Stimulated activated CD4-positive, alpha-beta T cell treated with anti-CD3 and anti-CD28 coated beads, TNF-alpha, amount 100 ng/mL, for 1 hour (primary cell): ENCODE results near the gene MLLT3.
A peak's percentile ranks its signal among the peaks of the same experiment; 100 is the strongest.

Source experiments
- DNase-seq, 3 donors: peaks; one replicate each; pipeline ENCODE4 v3.0.0-alpha.2; 2020; ENCODE audit warnings: low read depth in 3 of 3, low spot score in 1 of 3

The MLLT3 gene

DNA sequence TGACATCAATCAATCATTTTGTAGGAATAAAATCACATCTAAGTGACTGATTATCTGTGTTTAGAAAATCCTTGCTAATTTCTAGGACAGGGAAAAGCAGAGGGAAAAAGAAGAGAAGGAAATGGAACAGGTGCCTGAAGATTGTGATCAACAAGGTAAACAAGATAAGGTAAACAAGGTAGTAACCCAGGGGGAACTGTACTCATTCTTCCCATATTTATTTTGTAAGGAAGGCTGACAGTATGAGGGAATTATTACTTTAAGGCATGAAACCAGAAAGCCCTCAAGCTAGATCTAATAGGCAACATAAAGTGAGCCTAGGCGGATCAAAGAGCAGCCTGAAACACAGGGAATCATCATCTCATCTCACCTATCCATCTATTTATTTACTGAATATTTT lies 231.1 kb downstream of the MLLT3 start:
- no peak for DNase-seq

- no peak for DNase-seq
These were observed 231.9 kb downstream of the MLLT3 start for GRCh38 chr9:20390400-20390799.

DNA sequence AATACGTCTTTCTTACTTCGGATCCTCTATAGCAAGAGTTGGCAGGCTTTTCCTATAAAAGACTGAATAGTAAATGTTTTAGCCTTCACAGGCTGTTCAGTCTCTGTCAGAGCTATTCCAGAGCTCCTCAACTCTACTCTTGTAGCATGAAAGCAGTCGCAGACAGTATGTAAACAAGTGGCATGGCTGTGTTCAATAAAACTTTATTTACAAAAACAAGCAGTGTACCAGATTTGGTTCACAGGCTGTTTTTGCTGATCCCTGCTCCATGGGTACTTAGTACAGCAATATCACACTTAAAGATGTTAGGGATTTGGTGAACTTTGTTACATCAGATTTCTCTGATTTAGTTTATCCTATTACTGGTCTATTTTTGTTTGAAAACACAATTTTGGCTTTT lies 235.2 kb downstream of the MLLT3 start:
- no peak for DNase-seq

DNA sequence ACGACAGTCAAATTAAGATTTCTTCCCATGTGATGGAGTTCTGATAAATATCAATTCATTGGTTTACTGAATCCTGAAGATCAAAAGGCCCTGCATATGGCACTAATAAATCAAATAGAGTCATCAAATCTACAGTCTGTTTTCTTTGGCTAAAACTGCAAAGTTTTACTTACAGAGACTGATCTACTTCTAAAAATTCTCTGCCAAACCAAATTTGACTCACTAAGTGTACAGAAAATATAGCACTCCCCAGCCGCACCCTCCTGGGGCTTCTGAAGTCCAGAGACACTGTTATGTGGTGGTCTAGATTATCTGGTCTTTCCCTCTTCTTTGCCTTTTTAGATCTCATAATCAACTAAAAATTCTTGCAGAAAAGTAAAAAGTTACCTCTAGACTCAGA lies 237.7 kb downstream of the MLLT3 start:
- no peak for DNase-seq

DNA sequence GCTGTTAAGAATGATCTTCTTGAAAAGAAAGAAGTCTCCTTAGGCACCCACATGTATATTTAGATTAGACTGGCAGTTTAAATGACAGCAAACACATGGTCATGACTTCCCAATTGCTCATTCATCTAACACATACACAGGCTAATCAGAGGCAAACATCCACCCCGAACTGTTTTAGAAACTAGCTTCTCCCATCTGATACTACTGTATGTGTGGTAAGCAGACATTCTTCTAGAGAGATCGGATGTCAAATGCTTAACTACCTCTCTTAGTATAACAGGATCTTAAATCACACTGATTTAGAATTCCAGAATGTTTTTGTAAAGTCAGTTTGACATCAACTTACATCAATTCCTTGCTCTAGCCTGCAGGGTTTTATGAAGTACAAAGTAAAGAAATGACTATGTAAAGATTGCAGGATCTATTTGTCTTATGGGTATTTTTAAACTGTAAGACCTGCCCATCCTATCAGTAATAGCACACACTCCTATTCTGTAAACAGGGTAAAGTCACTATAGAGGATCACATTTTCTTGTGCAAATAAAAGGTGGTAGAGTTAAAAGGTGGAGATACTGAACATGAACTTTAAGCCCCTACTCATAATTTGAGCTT lies 239.7 kb downstream of the MLLT3 start:
- no peak for DNase-seq

DNA sequence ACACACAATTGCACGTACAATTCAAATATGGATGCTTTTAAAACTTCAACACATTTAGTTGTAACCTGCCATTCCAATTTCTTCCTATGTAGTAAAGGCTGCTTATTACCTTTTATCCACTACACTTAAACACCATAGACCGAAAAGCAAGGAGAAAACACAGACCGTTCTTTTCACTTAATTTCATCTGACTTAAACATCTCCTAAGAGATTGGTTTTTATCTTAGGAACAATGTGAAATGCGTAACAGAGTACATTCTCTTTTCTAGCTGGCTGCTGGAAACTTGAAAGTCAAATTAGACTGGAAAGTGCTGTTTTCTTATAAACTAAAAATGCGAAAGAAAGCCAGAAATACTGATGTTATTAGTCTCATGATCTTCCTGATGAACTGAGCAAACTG lies 241.8 kb downstream of the MLLT3 start:
- DNase-seq: no peak

- DNase-seq: no peak
These were observed 242.5 kb downstream of the MLLT3 start for GRCh38 chr9:20379804-20380225.

GRCh38 chr9:20378851-20379250 lies 243.4 kb downstream of the MLLT3 start:
- no peak for DNase-seq

DNA sequence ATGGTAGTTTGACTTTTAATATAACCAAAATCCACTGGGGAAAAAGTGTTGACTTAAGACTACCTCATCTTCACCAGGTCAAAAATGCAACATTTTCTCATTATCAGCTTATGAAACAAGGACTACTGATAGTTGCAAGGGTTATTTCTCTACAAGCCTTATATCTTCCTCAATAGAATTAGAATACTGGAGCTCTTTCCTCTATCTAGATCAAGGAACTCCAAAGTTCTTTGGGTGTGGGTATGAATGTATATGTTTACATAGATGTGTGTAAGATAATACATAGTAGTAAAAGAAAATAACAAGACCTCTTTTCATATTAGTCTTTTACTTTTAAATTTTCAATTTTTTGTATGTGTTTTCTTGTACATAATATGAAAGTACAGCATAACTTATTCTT lies 244.5 kb downstream of the MLLT3 start:
- no peak for DNase-seq

DNA sequence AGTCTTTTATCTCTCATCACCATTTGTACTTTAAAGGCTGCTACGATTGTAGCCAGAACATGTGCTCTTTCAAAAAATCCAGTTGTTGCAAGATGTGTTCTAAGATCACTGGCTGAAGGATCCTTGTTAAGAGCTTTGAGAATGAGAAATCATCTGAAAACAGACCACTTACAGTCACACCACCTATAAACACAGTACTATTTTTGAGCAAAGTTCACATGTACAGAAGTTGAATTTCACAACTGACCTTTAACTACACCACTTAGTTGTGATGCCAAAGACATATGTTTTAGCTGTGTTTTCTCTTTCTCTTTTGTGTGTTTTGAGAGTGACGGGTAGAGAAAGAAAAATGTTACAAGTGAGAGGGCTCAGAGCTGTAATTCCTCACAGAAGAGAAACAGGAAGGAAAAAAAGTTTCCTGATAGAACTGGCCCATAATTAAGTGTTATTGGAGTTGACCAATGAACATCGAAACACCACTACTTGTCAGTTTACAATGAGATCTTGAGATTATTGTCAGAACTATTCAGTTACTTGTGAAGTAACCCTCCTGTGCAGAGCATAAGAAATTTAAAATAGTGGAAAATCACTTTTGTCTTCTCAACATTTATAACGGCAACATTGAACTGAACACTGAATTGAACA lies 245.4 kb downstream of the MLLT3 start:
- DNase-seq: no peak

DNA sequence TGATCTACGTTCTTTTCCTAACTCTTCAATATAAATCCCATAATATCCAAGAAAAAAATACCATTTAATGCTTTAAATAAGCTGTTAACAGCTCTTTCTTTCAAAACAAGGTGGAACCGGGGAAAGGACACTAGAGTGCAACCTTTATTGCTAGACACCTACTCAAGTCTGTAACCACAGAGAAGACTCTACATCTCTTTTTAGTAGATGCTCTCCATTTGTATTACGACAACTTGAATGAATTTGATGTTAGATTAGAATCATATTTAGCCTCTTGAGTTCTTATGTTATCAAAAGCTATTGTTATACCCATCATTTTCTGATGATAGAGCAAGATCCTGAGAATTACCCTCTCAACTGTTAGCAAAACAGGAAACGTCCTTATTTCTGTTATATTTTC lies 246.3 kb downstream of the MLLT3 start:
- DNase-seq: no peak

GRCh38 chr9:20373263-20373662 lies 249.0 kb downstream of the MLLT3 start:
- no peak for DNase-seq

- DNase-seq: no peak
These were observed 252.9 kb downstream of the MLLT3 start for GRCh38 chr9:20369391-20369790.

- DNase-seq: no peak
These were observed 254.4 kb downstream of the MLLT3 start for GRCh38 chr9:20367855-20368254.

DNA sequence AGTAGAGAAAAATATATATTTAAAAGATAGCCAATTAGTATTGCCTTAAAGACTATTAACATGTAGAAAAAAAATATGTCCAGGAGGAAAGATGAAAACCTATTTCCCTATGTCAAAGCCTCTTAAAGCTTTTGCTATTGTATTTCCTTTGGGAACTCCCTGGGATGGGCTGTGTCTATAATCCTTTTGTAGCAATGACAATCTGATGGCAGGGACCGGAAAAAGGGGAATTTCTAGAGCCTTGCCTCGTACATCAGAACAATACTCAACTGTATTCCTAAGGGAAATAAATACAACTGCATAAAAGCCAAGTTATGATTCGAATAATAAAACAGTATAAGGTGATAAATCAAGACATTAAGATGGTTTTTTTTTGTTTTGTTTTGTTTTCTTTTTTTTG lies 257.3 kb downstream of the MLLT3 start:
- DNase-seq: no peak

- DNase-seq: no peak
These were observed 259.1 kb downstream of the MLLT3 start for GRCh38 chr9:20363233-20363632.

- no peak for DNase-seq
These were observed 260.4 kb downstream of the MLLT3 start for GRCh38 chr9:20361656-20362570.

DNA sequence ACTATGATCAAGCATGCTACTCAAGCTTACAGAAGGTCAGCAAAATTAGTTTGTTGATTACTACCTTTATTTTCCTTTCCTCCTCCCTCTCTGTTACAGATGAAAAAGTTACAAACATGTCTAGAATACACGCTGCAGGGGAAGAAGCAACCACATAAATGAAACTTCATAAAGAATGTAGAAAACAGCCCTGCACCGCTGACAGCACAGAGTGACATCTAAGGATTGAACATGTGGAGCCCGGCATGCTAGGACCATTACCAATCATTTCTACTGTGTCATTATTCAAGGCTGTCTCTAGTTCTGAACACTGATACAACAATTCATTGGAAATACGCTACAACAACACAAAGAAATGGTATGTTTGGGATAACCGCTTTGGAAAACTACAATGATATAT lies 261.1 kb downstream of the MLLT3 start:
- DNase-seq: no peak

DNA sequence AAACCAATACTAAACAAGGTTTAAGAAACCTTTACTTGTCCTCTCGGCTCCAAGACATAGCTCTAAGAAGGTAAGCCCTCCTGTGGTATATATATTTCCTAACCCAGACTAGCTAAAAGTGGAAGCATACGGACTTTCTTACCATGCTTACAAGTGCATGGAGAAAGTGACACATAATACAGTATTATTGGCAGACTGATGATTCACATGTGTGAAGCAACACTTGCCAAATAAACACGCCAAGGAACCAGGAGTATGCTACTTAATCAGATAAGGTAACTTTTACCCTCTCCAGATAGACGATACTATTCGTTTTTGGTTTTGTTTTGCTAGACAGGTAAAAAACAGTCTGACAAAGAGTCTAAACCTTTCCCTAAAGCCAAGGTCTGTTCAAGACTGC lies 264.1 kb downstream of the MLLT3 start:
- no peak for DNase-seq

DNA sequence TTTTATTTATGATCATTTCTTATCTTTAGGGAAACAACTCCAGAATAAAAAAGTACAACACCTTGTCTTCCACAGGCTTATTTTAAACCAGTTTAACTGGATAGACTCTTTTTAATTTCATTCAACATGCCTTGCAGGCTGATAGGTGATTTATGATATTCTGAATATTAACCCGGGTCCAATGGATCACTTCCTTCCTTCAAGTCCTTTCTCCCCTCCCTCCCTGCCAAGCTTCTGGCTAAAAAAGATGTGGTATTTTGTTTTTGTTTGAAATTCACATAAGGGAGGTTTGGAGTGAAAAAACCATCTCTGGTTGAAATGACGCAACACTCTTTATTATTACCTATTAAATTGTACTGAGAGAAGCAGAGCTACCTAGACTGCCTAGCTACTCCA lies 265.3 kb downstream of the MLLT3 start:
- DNase-seq: no peak

DNA sequence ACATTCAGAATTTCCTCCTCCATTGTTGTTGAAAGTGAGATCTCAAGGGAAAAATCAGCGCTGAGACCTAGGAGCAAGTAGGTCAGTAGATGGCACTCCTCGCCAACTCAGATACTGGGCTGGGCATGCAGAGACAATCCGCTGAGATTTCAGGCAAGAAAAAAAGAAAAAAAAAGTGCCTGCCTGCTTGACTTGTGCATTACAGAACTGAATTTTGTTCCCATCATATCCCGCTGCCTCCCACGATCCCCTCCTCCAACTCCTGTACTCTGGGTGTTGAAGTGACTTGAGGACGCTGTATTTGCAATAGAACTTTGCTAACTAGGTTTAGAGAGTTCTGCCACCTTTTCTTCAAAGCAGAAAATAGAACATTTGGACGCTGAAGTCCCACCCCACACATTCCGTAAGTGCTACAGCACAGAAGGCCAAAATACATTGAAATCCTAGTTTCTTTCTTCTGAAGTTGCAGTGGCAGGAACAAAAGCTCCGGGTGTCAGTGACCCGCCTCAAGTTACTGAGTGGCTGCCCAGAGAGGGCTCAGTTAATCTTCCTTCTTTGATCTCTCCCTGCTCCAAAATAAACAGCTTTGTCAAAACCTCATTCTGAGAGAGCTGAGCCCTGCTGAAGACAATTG lies 265.8 kb downstream of the MLLT3 start:
- DNase-seq: peak; percentile 0 to 13 (median 11)

DNA sequence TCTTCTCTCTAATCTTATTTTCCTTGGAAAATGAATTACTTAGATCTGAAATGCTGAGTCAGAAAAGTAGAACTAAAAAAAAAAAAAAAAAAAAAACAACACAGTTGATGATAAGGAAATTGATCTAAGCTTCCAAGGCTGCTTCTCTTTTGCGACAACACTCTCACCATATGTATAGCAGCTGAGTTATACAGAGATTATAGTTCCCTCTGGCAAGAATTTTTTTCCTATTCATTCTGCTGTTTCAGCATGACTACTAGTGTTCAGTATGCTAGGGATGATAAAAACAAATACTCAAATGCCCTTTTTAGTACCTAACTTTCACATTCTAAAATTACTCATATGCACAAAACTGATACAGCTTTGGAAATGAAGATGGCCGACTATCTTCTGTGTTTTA lies 267.3 kb downstream of the MLLT3 start:
- no peak for DNase-seq
